Keratinocyte (primary cell): Measurements from ENCODE around the gene LRIG3. TPM values are rescaled to one million over a fixed set of nuclear protein-coding genes. Genes with fewer than 3 reads are reported as not detected.
A peak's percentile ranks its signal among the peaks of the same experiment; 100 is the strongest.

ENCODE experiments used
- DNase-seq: peaks from one replicate; pipeline ENCODE4 v3.0.0-alpha.2; 2011; ENCODE audit warnings: low read depth, missing footprints, low spot score
- FAIRE-seq: peaks from 2 replicates; lab custom pipeline; 2011; peaks lifted over from hg19 to GRCh38; lab: Jason Lieb, UNC
- H2AFZ ChIP-seq: 2 replicates; pipeline ENCODE4 v1.6.0; 2012; ENCODE audit warnings: low read length, control low read depth, inconsistent platforms; ENCODE audit not compliant: control insufficient read depth
- H3K27ac ChIP-seq: 2 replicates; pipeline ENCODE4 v1.5.1; 2011; ENCODE audit warnings: low read length; ENCODE audit not compliant: control insufficient read depth, insufficient read depth
- H3K27me3 ChIP-seq: 3 replicates; pipeline ENCODE4 v1.6.0; 2011; ENCODE audit warnings: low read length; ENCODE audit not compliant: control insufficient read depth, insufficient read depth; ENCODE audit errors: extremely low read depth
- H3K36me3 ChIP-seq, 2 experiments: 2 replicates in 1 of 2; 3 replicates in 1 of 2; pipeline ENCODE4 v1.5.1; 2011; ENCODE audit warnings: low read length in 2 of 2, mild to moderate bottlenecking in 1 of 2; ENCODE audit not compliant: control insufficient read depth in 2 of 2, insufficient read depth in 2 of 2; ENCODE audit errors: extremely low read depth in 1 of 2
- H3K4me1 ChIP-seq: 3 replicates; pipeline ENCODE4 v1.5.1; 2011; ENCODE audit warnings: low read length; ENCODE audit not compliant: control insufficient read depth, insufficient read depth; ENCODE audit errors: extremely low read depth
- H3K4me2 ChIP-seq: 3 replicates; pipeline ENCODE4 v1.6.0; 2011; ENCODE audit warnings: low read depth, low read length; ENCODE audit not compliant: control insufficient read depth, insufficient read depth; ENCODE audit errors: extremely low read depth
- H3K4me3 ChIP-seq, 3 experiments: fragments of 200-600 bp in 1 of 3; sonication (generic) in 1 of 3; 2 replicates in 2 of 3; 3 replicates in 1 of 3; pipeline ENCODE4 v1.5.1; 2011 to 2016; ENCODE audit warnings: low read length in 3 of 3, mild to moderate bottlenecking in 3 of 3, control low read depth in 2 of 3, inconsistent platforms in 1 of 3, low read depth in 1 of 3, mixed read lengths in 1 of 3, mixed run types in 1 of 3, moderate library complexity in 1 of 3; ENCODE audit not compliant: control insufficient read depth in 2 of 3, insufficient read depth in 2 of 3; ENCODE audit errors: extremely low read depth in 1 of 3
- H3K79me2 ChIP-seq: 2 replicates; pipeline ENCODE4 v1.6.0; 2012; ENCODE audit warnings: low read length; ENCODE audit not compliant: control insufficient read depth, insufficient read depth
- H3K9ac ChIP-seq: 3 replicates; pipeline ENCODE4 v1.6.0; 2011; ENCODE audit warnings: low read length; ENCODE audit not compliant: control insufficient read depth, insufficient read depth; ENCODE audit errors: extremely low read depth
- H3K9me1 ChIP-seq: 3 replicates; pipeline ENCODE4 v1.6.0; 2011; ENCODE audit warnings: low read length; ENCODE audit not compliant: control insufficient read depth, insufficient read depth; ENCODE audit errors: extremely low read depth
- H3K9me3 ChIP-seq: 2 replicates; pipeline ENCODE4 v1.5.1; 2012; ENCODE audit warnings: low read depth, low read length; ENCODE audit not compliant: control insufficient read depth
- H4K20me1 ChIP-seq: 3 replicates; pipeline ENCODE4 v1.6.0; 2011; ENCODE audit warnings: low read length; ENCODE audit not compliant: control insufficient read depth, insufficient read depth; ENCODE audit errors: extremely low read depth
- CTCF ChIP-seq, 3 experiments: IDR thresholded peaks in 1 of 3; conservative IDR thresholded peaks in 1 of 3; optimal IDR thresholded peaks in 1 of 3; 2 replicates in 2 of 3; 3 replicates in 1 of 3; pipeline versions ENCODE3 to v1.5.1; 2011; ENCODE audit warnings: low read length in 3 of 3, mild to moderate bottlenecking in 3 of 3, moderate library complexity in 2 of 3, control low read depth in 1 of 3, inconsistent platforms in 1 of 3; ENCODE audit not compliant: insufficient read depth in 2 of 3; ENCODE audit errors: extremely low read depth in 1 of 3
- EZH2 ChIP-seq: IDR thresholded peaks from one replicate; pipeline ENCODE4 v1.6.1; 2012; ENCODE audit warnings: inconsistent platforms, mild to moderate bottlenecking, low read length, moderate library complexity
- dilution Hi-C: fragments of 300-500 bp; cut with MboI; formaldehyde crosslinking; loops from one replicate; pipeline ENCODE4 v1.7.0; 2020; ENCODE audit warnings: low sequenced_read_pairs; ENCODE audit not compliant: extremely low pct_ligation_motif_present
- polyA minus RNA-seq, 3 experiments: library from RNA; depleted of rRNA, polyadenylated mRNA; stranded (reverse); fragments of >200 nt; gene quantifications; 1 replicate in 1 of 3; 2 replicates in 1 of 3; 3 replicates in 1 of 3; pipeline ENCODE4 v1.2.3, GENCODE V29; 2011
- polyA plus RNA-seq, 5 experiments: library from polyadenylated mRNA; depleted of rRNA in 3 of 5; stranded (reverse) in 3 of 5; stranded (forward) in 1 of 5; unstranded in 1 of 5; fragments of >200 nt; gene quantifications; 1 replicate in 1 of 5; 2 replicates in 3 of 5; 3 replicates in 1 of 5; pipeline versions ENCODE4 v1.2.1 to v1.2.3, GENCODE V29; 2011 to 2012; ENCODE audit warnings: missing spikeins in 2 of 5, low read depth in 1 of 5, low replicate concordance in 1 of 5

The LRIG3 gene
- polyA plus RNA-seq (22.1 to 30.9 TPM (median 25.5 TPM) in 3 replicates), polyA minus RNA-seq (26.1 to 67.7 TPM (median 49.0 TPM) in 3 replicates)
- 4.4 TPM for polyA plus RNA-seq (2011; ENCODE audit: low read depth)
- polyA plus RNA-seq (2011; cell fraction: cytosol; rRNA removed), result 6.3 and 11.9 TPM in 2 replicates
- polyA plus RNA-seq (2011; cell fraction: nucleus; rRNA removed), result 37.1 and 38.0 TPM in 2 replicates
- 12.2 TPM in 2 replicates for polyA plus RNA-seq (2012; ENCODE audit: low replicate concordance)
- 15.2 TPM for polyA minus RNA-seq (2011; cell fraction: cytosol; rRNA and poly(A)+ RNA removed)
- 48.5 and 69.0 TPM in 2 replicates for polyA minus RNA-seq (2011; cell fraction: nucleus; rRNA and poly(A)+ RNA removed)

GRCh38 chr12:58920102-58920960 is at the start of gene LRIG3:
TSS of gene LRIG3 (minus strand) at chr12:58920504. CDS start at chr12:58920235, 269 bp downstream.
- H3K9me1 ChIP-seq, result no peaks in the 10 kb centered on the region
- H3K27ac ChIP-seq, result peak within 1 kb of the TSS; percentile 88
- FAIRE-seq (no peak), DNase-seq (no peak)
- H3K4me1 ChIP-seq, result peaks cover 28% of the 10 kb centered on the region
- H4K20me1 ChIP-seq, result no peaks in the 10 kb centered on the region
- peak within 1 kb of the TSS; percentile 64 to 91 (median 75) for H3K4me3 ChIP-seq
- H3K4me2 ChIP-seq, result peak within 1 kb of the TSS; percentile 100
- peak in 1 of 3 experiments; percentile 20 for TF ChIP-seq CTCF (optimal IDR thresholded peaks at IDR 0.05 in 1 of 3, IDR thresholded peaks at IDR 0.05 in 1 of 3, conservative IDR thresholded peaks at IDR 0.05 in 1 of 3; ENCODE audit: extremely low read depth in 1 of 3, insufficient read depth in 2 of 3, low read length in 3 of 3)
- TF ChIP-seq EZH2, result no peak
- H3K27me3 ChIP-seq, result no peaks in the 10 kb centered on the region
- peaks cover 48% of the 10 kb centered on the region for H3K79me2 ChIP-seq
- peak within 1 kb of the TSS; percentile 88 for H3K9ac ChIP-seq
- H2AFZ ChIP-seq, result peak within 1 kb of the TSS; percentile 95
- dilution Hi-C loops, result no loop called here
- no peaks in the 10 kb centered on the region for H3K9me3 ChIP-seq
- no peaks in the 10 kb centered on the region for H3K36me3 ChIP-seq

- no peak overlapping the region for H3K9ac ChIP-seq
- no peak for TF ChIP-seq EZH2
- TF ChIP-seq CTCF (optimal IDR thresholded peaks at IDR 0.05 in 1 of 3, IDR thresholded peaks at IDR 0.05 in 1 of 3, conservative IDR thresholded peaks at IDR 0.05 in 1 of 3; ENCODE audit: extremely low read depth in 1 of 3, insufficient read depth in 2 of 3, low read length in 3 of 3), result no peak
- no peak overlapping the region for H2AFZ ChIP-seq
- H3K79me2 ChIP-seq, result no peaks in the 10 kb centered on the region
- no peak for FAIRE-seq
- H3K36me3 ChIP-seq, result no peaks in the 10 kb centered on the region
- no peaks in the 10 kb centered on the region for H3K27me3 ChIP-seq
- peaks cover 5% of the 10 kb centered on the region for H3K4me1 ChIP-seq
- no peaks in the 10 kb centered on the region for H4K20me1 ChIP-seq
- no peak overlapping the region for H3K4me2 ChIP-seq
- no peak overlapping the region for H3K27ac ChIP-seq
- no peak for DNase-seq
- dilution Hi-C loops, result no loop called here
- H3K4me3 ChIP-seq, result no peak overlapping the region
- H3K9me3 ChIP-seq, result no peaks in the 10 kb centered on the region
- H3K9me1 ChIP-seq, result no peaks in the 10 kb centered on the region
Observed at GRCh38 chr12:58969237-58969636, 48.9 kb upstream of the LRIG3 start.
